CMK (cell line): Measurements from ENCODE around the gene P4HA3.

Experiments
- DNase-seq: peaks from one replicate; pipeline ENCODE4 v3.0.0-alpha.2; 2010; ENCODE audit warnings: low read depth

Gene P4HA3

DNA sequence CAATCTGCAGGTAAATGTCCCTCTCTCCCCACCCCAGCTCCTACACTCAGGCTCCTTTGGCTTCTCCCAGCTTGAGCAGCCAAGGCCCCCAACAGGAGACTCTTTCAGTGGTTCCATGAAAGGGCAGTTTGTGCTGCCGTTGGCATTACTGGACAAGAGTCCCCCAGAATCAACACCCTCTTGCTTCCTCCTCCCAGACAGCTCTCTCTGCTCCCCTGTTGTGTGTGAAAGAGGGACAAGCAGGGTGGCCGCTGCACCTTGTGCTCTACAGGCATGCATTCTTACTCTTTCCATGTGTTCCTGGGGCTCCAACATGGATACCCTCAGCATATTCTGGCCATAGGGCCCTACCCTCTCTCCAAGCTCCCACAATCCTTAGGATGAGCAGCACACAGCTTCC is 48.7 kb downstream of the P4HA3 start:
- DNase-seq: no peak

- no peak for DNase-seq
These were observed 53.4 kb downstream of the P4HA3 start for GRCh38 chr11:74257959-74258553.

DNA sequence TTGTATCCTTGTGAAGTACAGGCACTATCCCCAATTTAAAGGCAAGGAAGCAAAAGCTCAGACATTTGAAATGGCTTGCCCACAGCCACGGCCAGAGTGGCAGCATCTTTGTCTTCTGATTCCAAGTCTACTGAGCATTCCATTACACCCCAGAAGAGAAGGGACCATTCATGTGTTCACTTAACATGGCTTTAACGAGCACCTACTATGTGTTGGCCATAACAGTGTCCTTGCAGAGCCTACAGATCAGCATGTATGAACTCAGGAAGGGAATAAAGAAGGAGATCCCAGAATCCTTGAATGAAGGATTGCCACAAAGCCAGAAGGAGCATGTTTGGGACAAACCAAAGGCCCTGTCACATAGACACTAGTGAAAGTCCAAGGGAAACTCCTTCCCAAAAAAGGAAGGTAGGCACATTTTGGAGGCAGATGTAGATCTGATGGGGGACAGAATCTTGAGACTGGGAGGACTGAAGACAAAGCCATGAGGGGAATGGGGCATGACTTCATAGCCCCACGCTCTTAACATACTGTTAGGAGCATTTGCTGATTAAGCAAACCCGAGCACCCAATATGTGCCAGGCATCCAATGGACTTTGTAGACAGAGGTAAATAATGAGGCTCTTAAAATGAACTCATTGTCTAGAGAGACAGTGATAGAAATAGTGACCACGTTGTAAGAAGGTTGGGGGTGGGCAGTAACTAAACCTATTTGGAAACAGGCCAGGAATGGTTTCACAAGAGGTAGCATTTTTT is 54.9 kb downstream of the P4HA3 start:
- no peak for DNase-seq

DNA sequence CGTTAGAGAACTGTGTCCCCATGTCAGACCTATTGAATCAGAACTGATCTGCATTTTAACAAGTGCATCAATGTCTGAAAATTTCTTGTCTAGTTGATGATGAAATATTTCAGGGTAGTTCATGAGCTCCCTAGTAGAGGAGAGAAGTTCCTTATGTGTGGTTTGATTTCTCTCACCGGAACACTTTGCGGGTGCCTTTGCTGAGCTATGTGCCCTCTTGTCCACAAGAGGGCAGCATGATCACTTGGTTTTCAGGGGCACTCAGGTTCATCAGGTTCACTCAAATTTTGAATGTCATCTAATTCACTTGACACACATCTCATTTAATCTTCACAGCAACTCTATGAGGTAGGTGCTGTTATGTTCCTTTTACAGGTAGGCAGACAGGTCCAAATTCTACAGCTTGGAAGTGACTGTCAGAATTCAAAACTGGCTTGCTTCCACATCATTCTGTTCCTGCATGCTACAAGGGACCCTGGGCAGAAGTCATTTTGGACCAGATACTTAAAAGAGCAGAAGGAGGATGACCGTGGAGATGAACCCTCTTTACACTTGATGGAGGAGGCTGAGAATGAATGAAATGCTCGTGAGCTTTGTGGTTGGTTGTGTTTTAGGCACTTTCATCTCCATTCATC is 55.6 kb downstream of the P4HA3 start:
- DNase-seq: peak; percentile 52

DNA sequence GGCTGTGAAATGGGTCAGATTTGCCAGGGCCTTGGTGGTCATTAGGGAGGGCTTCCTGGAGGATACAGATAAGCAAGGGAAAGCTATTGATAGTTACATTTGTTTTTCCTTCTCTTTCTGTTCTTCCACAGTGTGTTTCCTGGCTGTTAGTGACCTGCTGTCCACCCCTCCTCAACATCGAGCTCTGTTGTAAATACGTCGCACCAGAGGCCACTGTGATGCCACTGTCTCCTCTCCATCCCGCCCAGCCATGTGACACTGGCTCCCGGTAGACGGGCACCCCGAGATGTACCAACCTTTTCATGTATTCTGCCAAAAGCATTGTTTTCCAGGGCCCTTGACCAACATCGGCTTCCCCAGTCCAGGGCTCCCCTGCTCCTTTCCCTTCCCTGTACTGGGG is 58.1 kb downstream of the P4HA3 start:
- DNase-seq: no peak

- DNase-seq: no peak
These were observed 61.9 kb downstream of the P4HA3 start for GRCh38 chr11:74249496-74249895.

DNA sequence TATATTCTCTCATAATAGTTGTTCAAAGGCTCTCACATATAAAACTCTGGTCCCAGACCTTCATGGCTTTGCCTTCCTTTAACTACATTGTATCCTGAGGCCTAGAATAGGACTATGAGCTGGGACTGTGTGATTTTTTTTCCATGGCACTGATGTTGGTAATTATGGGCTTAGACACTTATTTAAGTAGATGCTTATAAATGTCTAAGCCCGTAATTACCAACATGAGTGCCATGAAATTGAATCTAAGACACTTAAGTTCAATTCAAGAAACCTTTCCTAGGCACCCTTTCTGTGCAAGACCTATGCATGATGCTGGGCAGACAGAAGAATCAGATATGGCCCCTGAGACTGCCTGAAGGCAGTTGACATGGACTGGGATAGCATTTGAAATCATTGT is 63.0 kb downstream of the P4HA3 start:
- no peak for DNase-seq

GRCh38 chr11:74238243-74238642 is 73.2 kb downstream of the P4HA3 start:
- DNase-seq: no peak

GRCh38 chr11:74237541-74237940 is 73.9 kb downstream of the P4HA3 start:
- DNase-seq: no peak

DNA sequence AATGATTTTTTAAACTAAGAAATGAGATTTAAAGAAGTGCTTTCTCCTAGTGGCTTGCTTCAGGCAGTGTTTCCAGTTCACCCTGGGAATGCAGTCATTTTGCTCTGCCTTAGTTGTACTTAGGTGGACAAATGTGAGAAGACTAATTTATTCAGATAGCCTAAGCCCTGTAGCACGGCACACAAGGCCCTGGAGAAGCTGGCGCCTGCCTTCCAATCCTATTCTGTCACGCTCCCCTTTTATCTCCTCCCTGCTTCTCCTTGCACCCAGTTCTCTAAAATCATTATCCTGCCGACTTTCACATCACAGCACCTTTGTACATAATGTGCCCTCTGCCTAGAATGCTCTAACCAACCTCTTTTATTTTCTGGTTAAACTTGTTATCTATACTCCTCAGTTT is 76.3 kb downstream of the P4HA3 start:
- no peak for DNase-seq

DNA sequence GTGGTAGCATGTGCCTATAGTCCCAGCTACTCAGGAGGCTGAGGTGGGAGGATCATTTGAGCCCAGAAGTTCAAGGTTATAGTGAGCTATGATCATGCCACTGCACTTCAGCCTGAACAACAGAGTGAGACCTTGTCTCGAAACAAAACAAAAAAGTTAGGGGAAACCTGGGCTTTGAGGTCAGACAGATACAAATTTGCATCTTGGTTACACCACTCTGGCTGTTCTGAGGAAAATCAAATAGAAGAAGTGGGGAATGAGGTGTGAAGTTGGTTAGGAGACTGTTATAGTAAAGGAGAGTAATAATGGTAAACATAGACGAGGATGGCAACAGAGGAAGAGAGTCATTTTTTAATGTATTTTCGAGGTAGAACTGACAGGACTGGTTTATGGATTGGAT is 77.8 kb downstream of the P4HA3 start:
- DNase-seq: no peak

DNA sequence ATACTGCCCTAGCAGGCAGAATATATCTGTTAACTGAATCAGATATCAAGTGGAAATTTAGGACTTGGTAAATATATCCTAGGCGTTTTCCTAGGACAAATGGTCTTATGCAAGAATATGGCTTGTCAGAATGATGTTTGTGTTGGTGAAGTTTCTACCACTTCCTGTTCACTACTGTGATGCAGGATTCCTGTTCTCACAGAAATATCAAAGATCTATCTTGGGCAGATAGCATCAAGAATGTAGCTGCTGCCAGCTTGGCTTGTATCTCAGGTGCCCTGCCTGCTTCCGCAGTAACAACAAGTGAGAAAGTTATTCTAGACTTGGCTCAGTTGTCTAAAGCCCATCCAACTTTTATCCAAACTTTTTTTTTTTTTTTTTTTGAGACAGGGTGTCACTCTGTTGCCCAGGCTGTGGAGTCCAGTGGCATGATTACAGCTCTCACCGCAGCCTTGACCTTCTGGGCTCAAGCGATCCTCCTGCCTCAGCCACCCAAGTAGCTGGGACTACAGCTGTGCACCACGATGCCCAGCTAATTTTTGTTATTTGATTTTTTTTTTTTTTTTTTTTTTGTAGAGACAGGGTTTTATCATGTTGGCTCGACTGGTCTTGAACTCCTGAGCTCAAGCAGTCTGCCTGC is 79.0 kb downstream of the P4HA3 start:
- no peak for DNase-seq

- no peak for DNase-seq
These were observed 84.5 kb downstream of the P4HA3 start for GRCh38 chr11:74226907-74227306.

DNA sequence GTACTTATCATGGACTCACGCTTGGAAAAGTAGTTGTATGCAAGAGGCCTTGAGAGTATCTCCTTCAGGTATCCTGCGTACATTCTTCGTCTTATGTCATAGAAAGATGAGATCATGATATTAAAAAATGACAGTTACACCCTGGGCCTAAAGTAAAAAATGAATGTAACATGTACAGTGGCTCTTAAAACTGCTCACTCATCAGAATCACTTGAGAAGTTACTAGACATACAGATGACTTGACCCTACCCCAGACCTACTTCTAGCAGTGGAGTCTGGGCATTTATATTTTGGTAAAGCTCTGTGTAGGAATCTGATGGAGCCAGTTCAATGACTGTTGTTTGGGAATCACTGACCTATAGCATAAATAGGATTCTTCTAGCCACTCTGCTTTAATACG is 85.9 kb downstream of the P4HA3 start:
- DNase-seq: no peak

DNA sequence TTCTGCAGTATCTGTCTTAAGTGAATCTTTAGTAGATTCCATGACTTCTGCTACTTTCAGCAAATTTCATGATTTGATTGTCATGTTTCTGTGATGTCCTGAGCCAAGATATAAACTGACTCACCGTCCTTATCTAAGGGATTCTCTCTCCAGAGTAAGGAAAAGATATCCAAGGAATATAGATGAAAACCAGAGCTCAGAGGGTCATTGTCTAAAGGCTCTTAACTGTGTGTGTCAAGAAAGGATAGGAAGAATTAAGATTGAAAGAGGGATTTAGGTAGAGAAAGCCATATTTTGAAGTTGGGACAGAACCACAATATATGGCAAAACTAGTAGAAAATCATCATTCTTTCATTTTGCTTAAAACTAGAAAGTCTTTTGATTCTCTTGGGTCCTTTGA is 89.6 kb downstream of the P4HA3 start:
- no peak for DNase-seq

- no peak for DNase-seq
These were observed 91.1 kb downstream of the P4HA3 start for GRCh38 chr11:74220376-74220775.
